Activated naive CD8-positive, alpha-beta T cell treated with anti-CD3 and anti-CD28 coated beads, Interleukin-2, amount 10 ng/mL, durations not matched to agents 7 days and 5 days (primary cell): ENCODE data around the gene ZNF541. TPM values are rescaled to one million over a fixed set of nuclear protein-coding genes. Genes with fewer than 3 reads are reported as not detected.
A peak's percentile ranks its signal among the peaks of the same experiment; 100 is the strongest.

Source experiments
- ATAC-seq: fragments of 150-1000 bp; cut with Tn5 transposase; one replicate; pipeline ENCODE4 v1.10.0; 2021; ENCODE audit warnings: low read depth, moderate library complexity
- POLR2A ChIA-PET: fragments of 350-600 bp; sonication (Branson Sonifier 250); formaldehyde crosslinking; loops from one replicate; lab custom pipeline; 2021; ENCODE audit warnings: antibody characterized with exemption; lab: Charles Lee
- DNase-seq: peaks from one replicate; pipeline ENCODE4 v3.0.0; 2021
- H3K27ac Mint-ChIP-seq: one replicate; pipeline ENCODE4 v1.8.0; 2022; ENCODE audit warnings: mild to moderate bottlenecking, mixed read lengths
- H3K27me3 Mint-ChIP-seq: one replicate; pipeline ENCODE4 v1.8.0; 2022; ENCODE audit warnings: mild to moderate bottlenecking, moderate library complexity, mixed read lengths
- H3K36me3 Mint-ChIP-seq: one replicate; pipeline ENCODE4 v1.8.0; 2021; ENCODE audit warnings: mild to moderate bottlenecking, mixed read lengths
- H3K4me1 Mint-ChIP-seq: one replicate; pipeline ENCODE4 v1.8.0; 2021; ENCODE audit warnings: mixed read lengths
- H3K4me3 Mint-ChIP-seq: one replicate; pipeline ENCODE4 v1.8.0; 2022; ENCODE audit warnings: mild to moderate bottlenecking, moderate library complexity, mixed read lengths
- H3K9me3 Mint-ChIP-seq: one replicate; pipeline ENCODE4 v1.8.0; 2021; ENCODE audit warnings: mixed read lengths
- total RNA-seq, 2 experiments: library from RNA; stranded (reverse); gene quantifications; one replicate each; pipeline ENCODE4 v1.2.3, GENCODE V29; 2021

ZNF541 gene, protein sequence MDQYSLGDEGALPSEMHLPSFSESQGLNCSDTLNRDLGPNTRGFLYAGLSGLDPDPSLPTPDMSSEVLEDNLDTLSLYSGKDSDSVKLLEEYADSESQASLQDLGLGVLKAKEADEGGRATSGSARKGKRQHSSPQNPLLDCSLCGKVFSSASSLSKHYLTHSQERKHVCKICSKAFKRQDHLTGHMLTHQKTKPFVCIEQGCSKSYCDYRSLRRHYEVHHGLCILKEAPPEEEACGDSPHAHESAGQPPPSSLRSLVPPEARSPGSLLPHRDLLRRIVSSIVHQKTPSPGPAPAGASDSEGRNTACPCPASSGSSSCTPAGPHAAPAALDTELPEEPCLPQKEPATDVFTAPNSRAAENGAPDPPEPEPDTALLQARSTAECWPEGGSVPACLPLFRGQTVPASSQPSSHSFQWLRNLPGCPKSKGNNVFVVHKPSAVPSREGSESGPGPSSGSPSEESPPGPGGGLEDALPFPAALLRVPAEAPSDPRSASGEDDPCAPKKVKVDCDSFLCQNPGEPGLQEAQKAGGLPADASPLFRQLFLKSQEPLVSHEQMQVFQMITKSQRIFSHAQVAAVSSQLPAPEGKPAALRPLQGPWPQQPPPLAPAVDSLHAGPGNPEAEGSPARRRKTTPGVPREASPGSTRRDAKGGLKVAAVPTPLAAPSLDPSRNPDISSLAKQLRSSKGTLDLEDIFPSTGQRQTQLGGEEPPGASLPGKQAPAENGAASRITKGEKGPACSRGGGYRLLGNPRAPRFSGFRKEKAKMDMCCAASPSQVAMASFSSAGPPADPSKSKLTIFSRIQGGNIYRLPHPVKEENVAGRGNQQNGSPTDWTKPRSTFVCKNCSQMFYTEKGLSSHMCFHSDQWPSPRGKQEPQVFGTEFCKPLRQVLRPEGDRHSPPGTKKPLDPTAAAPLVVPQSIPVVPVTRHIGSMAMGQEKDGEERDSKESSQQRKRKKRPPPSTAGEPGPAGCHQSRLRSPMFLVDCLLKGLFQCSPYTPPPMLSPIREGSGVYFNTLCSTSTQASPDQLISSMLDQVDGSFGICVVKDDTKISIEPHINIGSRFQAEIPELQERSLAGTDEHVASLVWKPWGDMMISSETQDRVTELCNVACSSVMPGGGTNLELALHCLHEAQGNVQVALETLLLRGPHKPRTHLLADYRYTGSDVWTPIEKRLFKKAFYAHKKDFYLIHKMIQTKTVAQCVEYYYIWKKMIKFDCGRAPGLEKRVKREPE (N-terminal part only)
- 1 to 10 TPM in 1 of 2 experiments, under 1 TPM in 1; 0.30 to 1.2 TPM for total RNA-seq

DNA sequence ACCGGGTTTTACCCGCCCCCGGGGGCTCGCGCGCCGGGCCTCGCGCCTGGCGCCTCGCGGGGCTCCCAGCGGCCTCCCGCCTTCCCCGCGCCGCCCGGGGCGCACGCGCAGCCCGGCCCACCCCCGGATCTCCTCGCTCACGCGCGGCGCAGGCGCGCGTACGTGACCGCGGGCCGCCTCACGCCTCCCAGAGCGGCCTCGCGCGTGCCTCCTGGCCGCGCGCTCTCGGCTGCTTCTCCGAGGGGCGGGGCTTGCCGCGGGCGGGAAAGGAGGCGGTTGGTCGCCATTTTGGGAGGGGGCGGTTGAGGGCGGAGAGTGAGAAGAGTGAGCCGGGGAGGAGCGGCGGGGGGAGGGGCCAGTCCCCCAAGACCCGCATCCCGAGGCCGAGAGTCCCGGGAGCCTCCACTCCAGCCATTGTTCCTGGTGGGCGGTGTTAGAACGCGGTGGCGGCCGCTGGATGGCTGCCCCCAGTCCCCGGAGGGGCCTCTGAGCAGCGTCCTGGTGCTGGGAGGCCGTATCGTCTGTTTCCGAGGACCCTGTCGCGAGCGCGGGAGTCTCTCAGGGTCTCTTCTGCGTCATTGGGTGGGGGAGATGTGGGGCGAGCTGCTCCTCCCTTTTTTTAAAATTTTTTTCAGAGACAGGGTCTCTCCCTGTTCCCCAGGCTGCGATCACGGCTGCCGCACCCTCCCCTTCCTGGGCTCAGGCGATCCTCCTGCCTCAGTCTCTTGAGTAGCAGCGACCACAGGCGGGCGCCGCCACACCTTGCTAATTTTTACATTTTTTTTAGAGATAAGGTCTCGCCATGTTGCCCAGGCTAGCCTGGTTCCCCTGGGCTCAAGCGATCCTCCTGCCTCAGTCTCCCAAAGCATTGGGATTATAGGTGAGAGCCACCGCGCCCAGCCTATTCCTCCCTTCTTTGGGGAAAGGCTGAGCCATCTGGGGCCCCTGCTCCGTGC is at the start of gene ZNF541:
Gene ZNF541, minus strand, starts transcription at position 78 of the 956 bp plus-strand sequence. CDS start 17,292 bp downstream, outside the sequence.
- peak; percentile 69 for ATAC-seq
- POLR2A ChIA-PET: no interaction called here
- peak within 1 kb of the TSS; percentile 30 for H3K4me3 Mint-ChIP-seq
- H3K4me1 Mint-ChIP-seq: peaks cover 16% of the 10 kb centered on the region
- DNase-seq: peak; percentile 81
- H3K36me3 Mint-ChIP-seq: no peaks in the 10 kb centered on the region
- H3K9me3 Mint-ChIP-seq: no peaks in the 10 kb centered on the region
- peaks cover 28% of the 10 kb centered on the region for H3K27me3 Mint-ChIP-seq
- H3K27ac Mint-ChIP-seq: no peak within 1 kb of the TSS

DNA sequence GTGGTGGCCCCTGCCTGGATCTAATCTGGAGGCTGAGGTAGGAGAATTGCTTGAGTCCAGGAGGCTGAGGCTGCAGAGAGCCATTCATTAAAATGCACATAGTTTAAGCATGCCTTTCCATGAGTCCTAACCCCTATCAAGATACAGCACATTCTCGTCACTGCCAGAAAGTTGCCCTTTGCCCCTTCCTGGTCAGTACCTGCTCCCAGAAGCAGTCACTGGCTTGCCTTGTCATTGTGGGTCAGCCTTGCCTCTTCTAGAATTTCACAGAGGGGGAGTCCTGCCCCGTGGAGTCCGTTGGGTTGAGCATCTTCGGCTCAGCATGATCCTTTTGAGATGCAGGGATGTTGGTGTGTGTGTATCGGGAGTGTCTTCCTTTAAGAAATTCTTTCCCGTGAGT is 46.8 kb upstream of the ZNF541 start:
- no peaks in the 10 kb centered on the region for H3K9me3 Mint-ChIP-seq
- H3K4me1 Mint-ChIP-seq: peaks cover 15% of the 10 kb centered on the region
- DNase-seq: no peak
- ATAC-seq: no peak
- no peak overlapping the region for H3K4me3 Mint-ChIP-seq
- no peak overlapping the region for H3K27ac Mint-ChIP-seq
- POLR2A ChIA-PET: no interaction called here
- peaks cover 3% of the 10 kb centered on the region for H3K36me3 Mint-ChIP-seq
- no peaks in the 10 kb centered on the region for H3K27me3 Mint-ChIP-seq

DNA sequence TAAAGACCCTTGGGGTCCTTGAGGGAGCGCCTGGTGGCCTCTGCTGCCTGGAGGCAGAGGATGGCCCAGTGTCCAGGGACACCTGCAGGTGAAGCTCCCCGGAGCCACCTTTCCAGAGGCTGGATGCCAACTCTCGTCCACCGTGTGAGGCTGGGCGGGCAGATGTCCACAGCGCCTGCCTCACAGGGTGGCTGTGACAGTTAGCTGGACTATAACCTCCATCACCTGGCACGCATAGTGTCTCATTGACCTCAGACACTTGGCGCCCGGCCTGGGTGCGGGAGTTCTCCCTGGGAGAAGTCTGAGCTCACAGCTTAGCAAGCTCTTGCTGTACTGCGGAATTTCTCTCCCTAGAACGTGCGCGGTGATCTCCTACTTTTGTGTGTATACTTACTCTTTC is 45.8 kb upstream of the ZNF541 start:
- Mint-ChIP-seq H3K9me3 (no peaks in the 10 kb centered on the region), H3K27me3 (no peaks in the 10 kb centered on the region), H3K27ac (no peak overlapping the region), H3K4me3 (no peak overlapping the region), H3K36me3 (peaks cover 5% of the 10 kb centered on the region), H3K4me1 (peaks cover 13% of the 10 kb centered on the region)
- no peak for DNase-seq
- no peak for ATAC-seq
- POLR2A ChIA-PET: no interaction called here

DNA sequence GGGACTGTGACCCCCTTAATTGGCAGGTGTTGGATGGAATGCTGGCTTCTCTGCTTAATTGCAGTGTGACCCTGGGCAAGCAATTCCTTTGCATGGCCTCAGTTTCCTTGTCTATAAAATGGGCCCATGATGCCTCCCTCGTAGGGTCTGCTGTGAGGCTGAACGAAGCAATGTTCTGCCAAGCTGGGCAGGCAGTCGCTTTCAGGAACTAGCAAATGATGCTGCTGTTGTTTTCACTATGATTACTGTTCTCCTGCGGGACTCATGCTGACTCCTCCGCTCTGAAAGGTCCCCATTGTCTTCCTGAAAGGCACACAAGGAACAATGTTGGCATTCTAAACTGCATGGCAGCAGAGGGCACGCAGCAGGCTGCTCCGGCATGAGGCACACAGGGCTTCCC is 42.8 kb upstream of the ZNF541 start:
- Mint-ChIP-seq H3K9me3 (no peaks in the 10 kb centered on the region), H3K27me3 (no peaks in the 10 kb centered on the region), H3K4me1 (peaks cover 24% of the 10 kb centered on the region), H3K27ac (no peak overlapping the region), H3K36me3 (peaks cover 5% of the 10 kb centered on the region), H3K4me3 (no peak overlapping the region)
- POLR2A ChIA-PET: no interaction called here
- ATAC-seq: no peak
- DNase-seq: no peak

DNA sequence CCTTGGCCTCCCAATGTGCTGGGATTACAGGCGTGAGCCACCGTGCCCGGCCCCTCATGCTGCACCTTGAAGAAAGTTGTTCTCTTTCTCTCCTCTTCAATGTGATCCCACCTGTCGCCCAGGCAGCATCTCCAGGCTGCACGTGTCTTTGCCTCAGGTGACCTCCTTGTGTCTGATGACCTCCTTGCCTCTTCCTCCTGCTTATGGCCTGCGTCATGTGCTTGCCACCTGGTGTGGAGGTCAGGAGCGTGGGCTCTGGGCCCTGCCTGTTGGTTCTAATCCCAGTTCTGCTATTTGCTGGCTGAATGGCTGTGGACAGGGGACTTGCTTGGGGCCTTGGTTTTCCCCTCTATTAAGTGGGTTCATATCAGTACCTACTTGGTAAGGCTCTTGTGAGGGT is 42.3 kb upstream of the ZNF541 start:
- H3K27me3 Mint-ChIP-seq: no peaks in the 10 kb centered on the region
- no peak overlapping the region for H3K27ac Mint-ChIP-seq
- no peak overlapping the region for H3K4me3 Mint-ChIP-seq
- no peaks in the 10 kb centered on the region for H3K9me3 Mint-ChIP-seq
- ATAC-seq (no peak), DNase-seq (no peak)
- peaks cover 5% of the 10 kb centered on the region for H3K36me3 Mint-ChIP-seq
- POLR2A ChIA-PET: no interaction called here
- H3K4me1 Mint-ChIP-seq: peaks cover 28% of the 10 kb centered on the region

DNA sequence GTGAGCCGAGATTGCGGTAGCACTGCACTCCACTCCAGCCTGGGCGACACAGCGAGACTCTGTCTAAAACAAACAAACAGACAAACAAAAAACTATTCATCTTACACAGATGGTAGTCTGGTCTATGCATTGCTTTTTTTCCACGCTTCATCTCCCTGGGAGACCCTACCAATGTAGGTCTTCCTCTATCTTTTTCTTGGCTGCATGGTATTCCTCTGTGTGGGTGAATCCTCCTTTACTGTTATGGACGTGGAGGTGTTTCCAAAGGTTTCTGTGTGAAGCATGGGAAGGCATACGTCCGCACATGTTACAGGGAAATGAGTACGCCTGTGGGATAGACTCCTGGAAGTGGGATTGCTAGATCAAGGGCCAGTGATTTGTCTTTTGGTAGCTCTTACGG is 41.6 kb upstream of the ZNF541 start:
- ATAC-seq: no peak
- H3K4me3 Mint-ChIP-seq: no peak overlapping the region
- POLR2A ChIA-PET: no interaction called here
- peaks cover 25% of the 10 kb centered on the region for H3K4me1 Mint-ChIP-seq
- H3K27ac Mint-ChIP-seq: no peak overlapping the region
- H3K27me3 Mint-ChIP-seq: no peaks in the 10 kb centered on the region
- H3K36me3 Mint-ChIP-seq: peaks cover 5% of the 10 kb centered on the region
- no peak for DNase-seq
- H3K9me3 Mint-ChIP-seq: no peaks in the 10 kb centered on the region

DNA sequence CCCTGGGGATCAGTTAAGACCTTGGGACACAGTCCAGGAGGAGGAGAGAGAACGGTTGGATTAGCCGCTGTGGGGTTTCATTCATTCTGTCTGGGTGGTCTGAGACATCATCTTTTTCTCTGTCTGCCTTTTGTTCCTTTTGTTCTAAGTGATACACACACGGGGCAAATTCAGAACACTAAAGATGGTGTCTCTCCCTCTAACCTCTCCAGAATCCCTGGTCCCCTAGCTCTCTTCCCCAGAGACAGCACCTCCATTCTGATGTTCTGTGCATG is 41.0 kb upstream of the ZNF541 start:
- Mint-ChIP-seq H3K27ac (no peak overlapping the region), H3K4me1 (peaks cover 25% of the 10 kb centered on the region), H3K9me3 (no peaks in the 10 kb centered on the region), H3K36me3 (peaks cover 5% of the 10 kb centered on the region), H3K4me3 (no peak overlapping the region), H3K27me3 (no peaks in the 10 kb centered on the region)
- ATAC-seq (no peak), DNase-seq (no peak)
- POLR2A ChIA-PET: interaction anchor here (2.1 kb wide), 1 partner anchor 14 kb away, joined by 5 read pairs; no protein-coding TSS in a partner anchor

DNA sequence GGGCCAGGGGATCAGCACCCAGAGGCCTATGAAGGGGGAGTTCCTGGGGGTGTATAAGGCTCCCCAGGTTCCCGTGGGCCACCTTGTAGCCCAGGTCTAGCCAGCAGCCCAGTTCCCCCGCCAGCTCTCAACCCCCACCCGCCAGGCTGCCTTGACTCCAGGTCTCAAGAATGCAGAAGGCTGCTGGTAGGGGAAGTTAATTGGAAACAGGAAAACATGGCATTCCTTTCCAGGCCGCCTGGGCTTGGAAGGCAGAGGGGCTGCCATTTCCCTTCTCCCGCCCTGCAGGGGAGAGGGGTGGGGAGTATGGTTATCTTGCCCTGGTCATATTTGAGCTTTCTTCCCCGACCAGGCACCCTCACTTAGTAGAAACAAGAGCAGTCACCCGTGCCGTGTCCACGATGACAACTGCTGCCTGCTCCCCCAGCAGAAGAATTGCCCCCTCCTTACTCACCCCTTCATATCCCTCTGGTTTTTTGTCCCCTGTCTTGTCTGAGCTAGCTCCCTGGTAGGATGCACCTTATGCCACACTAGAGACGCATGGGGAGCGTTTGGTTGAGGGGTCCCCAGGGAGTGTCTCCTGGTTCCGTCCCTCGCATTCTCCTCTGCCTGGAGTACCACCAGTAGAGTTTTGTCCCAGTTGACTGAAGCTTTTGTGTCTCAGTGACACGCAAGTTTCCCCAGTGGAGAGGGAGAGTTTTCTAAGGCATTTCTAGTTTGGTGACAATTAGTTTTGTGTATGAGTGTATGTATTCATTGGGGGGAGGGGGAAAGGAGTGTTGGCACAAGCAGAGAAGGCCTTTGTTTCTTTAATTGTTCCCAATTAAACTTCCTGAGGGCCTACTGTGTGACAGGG is 40.4 kb upstream of the ZNF541 start:
- Mint-ChIP-seq H3K4me3 (no peak overlapping the region), H3K36me3 (peaks cover 5% of the 10 kb centered on the region), H3K27me3 (no peaks in the 10 kb centered on the region), H3K4me1 (peaks cover 25% of the 10 kb centered on the region), H3K27ac (peak overlapping the region; percentile 13), H3K9me3 (no peaks in the 10 kb centered on the region)
- POLR2A ChIA-PET: interaction anchor here (0.5 to 2.1 kb wide), 4 partner anchors 9 to 467 kb away, joined by 3 to 5 read pairs (median 4); no protein-coding TSS in a partner anchor
- DNase-seq (no peak), ATAC-seq (no peak)

DNA sequence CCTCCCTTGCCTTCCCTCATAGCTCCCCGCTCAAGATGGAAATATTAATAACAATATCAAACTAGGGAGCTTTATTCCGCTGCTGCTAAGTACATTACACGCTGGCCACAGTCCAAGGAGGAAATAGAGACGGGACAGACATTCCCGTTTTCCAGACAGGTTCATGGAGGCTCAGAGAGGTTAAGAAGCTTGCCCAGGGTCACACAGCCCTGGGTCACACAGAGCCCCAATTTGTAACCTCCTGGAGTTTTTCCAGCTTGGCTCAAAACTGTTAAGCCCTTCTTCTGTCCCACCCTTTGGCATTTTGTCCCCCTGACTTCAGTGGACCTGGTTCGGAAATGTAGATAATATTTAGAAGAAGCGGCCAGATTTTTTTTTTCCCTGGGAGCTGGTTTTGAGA is 38.0 kb upstream of the ZNF541 start:
- DNase-seq: no peak
- Mint-ChIP-seq H3K4me1 (peaks cover 30% of the 10 kb centered on the region), H3K27ac (peak overlapping the region; percentile 81), H3K9me3 (no peaks in the 10 kb centered on the region), H3K27me3 (no peaks in the 10 kb centered on the region), H3K36me3 (peaks cover 9% of the 10 kb centered on the region), H3K4me3 (peak overlapping the region; percentile 85)
- POLR2A ChIA-PET: interaction anchor here (0.6 to 2.7 kb wide), 7 partner anchors 11 to 183 kb away, joined by 3 to 33 read pairs (median 5); partner anchors contain the start of genes KPTN and NAPA
- no peak for ATAC-seq

DNA sequence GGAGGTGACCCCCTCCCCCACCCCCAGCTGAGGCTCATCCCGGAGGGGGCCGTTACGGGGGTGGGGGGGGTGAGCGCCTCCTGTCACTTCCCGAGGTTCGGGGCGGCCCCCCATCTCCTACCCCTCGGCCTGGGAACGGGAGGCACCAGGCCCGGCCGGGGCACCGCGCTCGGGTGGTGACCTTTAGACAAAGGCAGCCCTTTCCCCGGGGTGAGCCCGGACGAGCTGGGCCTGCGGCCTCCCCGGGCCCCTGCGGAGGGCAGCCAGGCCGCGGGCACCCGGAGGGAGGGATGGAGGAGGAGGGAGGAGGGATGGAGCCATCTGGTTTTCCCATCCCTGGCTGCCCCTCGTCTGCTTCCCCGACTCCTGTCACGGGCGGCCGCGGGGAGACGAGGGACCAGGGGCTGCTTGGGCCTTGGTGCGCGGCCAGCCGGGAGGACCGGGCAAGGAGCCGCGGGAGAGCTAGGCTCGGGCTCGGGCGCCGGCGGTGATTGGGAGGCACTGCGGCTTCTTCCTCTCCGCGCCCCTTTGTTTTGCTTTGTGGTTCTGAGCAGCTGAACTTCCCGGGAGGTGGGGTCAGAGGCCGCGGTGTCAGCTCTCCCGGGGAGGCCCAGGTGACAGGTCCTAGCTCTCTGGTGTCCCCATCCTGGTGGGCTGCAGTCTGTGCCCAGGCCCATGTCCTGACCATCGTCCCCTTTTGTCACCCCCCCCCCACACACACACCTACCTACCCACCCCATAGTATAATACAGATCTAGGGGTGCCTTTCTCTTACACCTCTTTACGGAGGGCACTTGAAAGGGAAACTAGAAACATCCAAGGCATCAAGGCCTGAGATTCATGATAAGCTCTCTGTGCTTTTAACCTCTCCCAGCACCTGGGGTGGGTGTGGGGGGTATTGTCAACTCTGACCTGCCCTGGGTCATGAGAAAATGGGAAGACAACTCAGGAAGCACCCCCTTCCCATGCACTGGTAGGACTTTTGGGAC is 37.3 kb upstream of the ZNF541 start:
- peak overlapping the region; percentile 81 for H3K27ac Mint-ChIP-seq
- no peaks in the 10 kb centered on the region for H3K9me3 Mint-ChIP-seq
- H3K27me3 Mint-ChIP-seq: no peaks in the 10 kb centered on the region
- POLR2A ChIA-PET: interaction anchor here (0.6 to 2.7 kb wide), 8 partner anchors 10 to 182 kb away, joined by 3 to 33 read pairs (median 5); partner anchors contain the start of genes KPTN and NAPA
- DNase-seq (peak; percentile 69), ATAC-seq (peak; percentile 9)
- peaks cover 7% of the 10 kb centered on the region for H3K36me3 Mint-ChIP-seq
- H3K4me1 Mint-ChIP-seq: peaks cover 27% of the 10 kb centered on the region
- peak overlapping the region; percentile 85 for H3K4me3 Mint-ChIP-seq
